ENCODE results near the gene ATN1. TPM values are rescaled to one million over a fixed set of nuclear protein-coding genes. Genes with fewer than 3 reads are reported as not detected.
A peak's percentile ranks its signal among the peaks of the same experiment; 100 is the strongest.

ATN1 gene
- total RNA-seq, 1 experiment from 2014 or later, result 82.3 TPM

- TF ChIP-seq REST (IDR thresholded peaks at IDR 0.05; ENCODE audit: insufficient read depth in 1 of 2, low read depth in 2 of 2, low read length in 1 of 2), result no peak
- TF ChIP-seq CTCF (IDR thresholded peaks at IDR 0.05), result no peak
- TF ChIP-seq POLR2AphosphoS5 (IDR thresholded peaks at IDR 0.05; ENCODE audit: low read depth, low read length), result no peak
- TF ChIP-seq TCF7L2 (IDR thresholded peaks at IDR 0.05; ENCODE audit: low read depth, low read length), result no peak
- TF ChIP-seq SIN3A (IDR thresholded peaks at IDR 0.05; ENCODE audit: borderline replicate concordance, insufficient read depth, low read depth, low read length), result no peak
- H3K27me3 ChIP-seq (ENCODE audit: control insufficient read depth, insufficient read depth, low read length), result no peaks in the 10 kb centered on the region
- ChIA-PET CTCF (no interaction called here), POLR2A (interaction anchor here (0.6 kb wide), 1 partner anchor 910 kb away, joined by 5 read pairs; no protein-coding TSS in a partner anchor)
- peak overlapping the region; percentile 91 for H3K27ac ChIP-seq (ENCODE audit: low read length)
- in situ Hi-C loops (cut with HindIII; ENCODE audit: low pct_unique_long_range_greater_than_20kb, low sequenced_read_pairs) (no loop called here), intact Hi-C loops (cut with micrococcal nuclease; ENCODE audit: unreplicated experiment) (no loop called here)
- peak overlapping the region; percentile 71 to 93 for H3K4me3 ChIP-seq (ENCODE audit: low read depth in 2 of 2, low read length in 2 of 2)
- H3K9me3 ChIP-seq (ENCODE audit: control insufficient read depth, insufficient read depth, low read depth, low read length), result no peaks in the 10 kb centered on the region
- H3K36me3 ChIP-seq (ENCODE audit: control insufficient read depth, insufficient read depth, low read length), result peaks cover 12% of the 10 kb centered on the region
- peak; percentile 63 for ATAC-seq
- BruUV-seq (replicated peaks), result TSS peak; percentile 74
- H3K4me1 ChIP-seq (ENCODE audit: control insufficient read depth, insufficient read depth, low read length), result peaks cover 22% of the 10 kb centered on the region
- DNase-seq (ENCODE audit: low read depth, low spot score), result no peak
Measured at GRCh38 chr12:6970096-6970527, 42.4 kb downstream of the ATN1 start.

GRCh38 chr12:6974180-6974579 lies 46.4 kb downstream of the ATN1 start:
- Histone ChIP-seq H3K27me3 (ENCODE audit: control insufficient read depth, insufficient read depth, low read length) (no peaks in the 10 kb centered on the region), H3K27ac (ENCODE audit: low read length) (no peak overlapping the region), H3K4me1 (ENCODE audit: control insufficient read depth, insufficient read depth, low read length) (peaks cover 9% of the 10 kb centered on the region), H3K36me3 (ENCODE audit: control insufficient read depth, insufficient read depth, low read length) (peaks cover 10% of the 10 kb centered on the region; the same call in 1 of the 2 replicates), H3K4me3 (ENCODE audit: low read depth in 2 of 2, low read length in 2 of 2) (no peak overlapping the region), H3K9me3 (ENCODE audit: control insufficient read depth, insufficient read depth, low read depth, low read length) (no peaks in the 10 kb centered on the region)
- no peak for ATAC-seq
- ChIA-PET CTCF (no interaction called here), POLR2A (no interaction called here)
- no TSS peak for BruUV-seq (replicated peaks)
- no peak for DNase-seq (ENCODE audit: low read depth, low spot score)
- in situ Hi-C loops (cut with HindIII; ENCODE audit: low pct_unique_long_range_greater_than_20kb, low sequenced_read_pairs) (no loop called here), intact Hi-C loops (cut with micrococcal nuclease; ENCODE audit: unreplicated experiment) (no loop called here)
- no peak for TF ChIP-seq SIN3A (IDR thresholded peaks at IDR 0.05; ENCODE audit: borderline replicate concordance, insufficient read depth, low read depth, low read length)
- no peak for TF ChIP-seq TCF7L2 (IDR thresholded peaks at IDR 0.05; ENCODE audit: low read depth, low read length)
- no peak for TF ChIP-seq CTCF (IDR thresholded peaks at IDR 0.05)

Measured in Panc1 (cell line).